ENCODE data around the gene GPATCH2L.

GPATCH2L gene

DNA sequence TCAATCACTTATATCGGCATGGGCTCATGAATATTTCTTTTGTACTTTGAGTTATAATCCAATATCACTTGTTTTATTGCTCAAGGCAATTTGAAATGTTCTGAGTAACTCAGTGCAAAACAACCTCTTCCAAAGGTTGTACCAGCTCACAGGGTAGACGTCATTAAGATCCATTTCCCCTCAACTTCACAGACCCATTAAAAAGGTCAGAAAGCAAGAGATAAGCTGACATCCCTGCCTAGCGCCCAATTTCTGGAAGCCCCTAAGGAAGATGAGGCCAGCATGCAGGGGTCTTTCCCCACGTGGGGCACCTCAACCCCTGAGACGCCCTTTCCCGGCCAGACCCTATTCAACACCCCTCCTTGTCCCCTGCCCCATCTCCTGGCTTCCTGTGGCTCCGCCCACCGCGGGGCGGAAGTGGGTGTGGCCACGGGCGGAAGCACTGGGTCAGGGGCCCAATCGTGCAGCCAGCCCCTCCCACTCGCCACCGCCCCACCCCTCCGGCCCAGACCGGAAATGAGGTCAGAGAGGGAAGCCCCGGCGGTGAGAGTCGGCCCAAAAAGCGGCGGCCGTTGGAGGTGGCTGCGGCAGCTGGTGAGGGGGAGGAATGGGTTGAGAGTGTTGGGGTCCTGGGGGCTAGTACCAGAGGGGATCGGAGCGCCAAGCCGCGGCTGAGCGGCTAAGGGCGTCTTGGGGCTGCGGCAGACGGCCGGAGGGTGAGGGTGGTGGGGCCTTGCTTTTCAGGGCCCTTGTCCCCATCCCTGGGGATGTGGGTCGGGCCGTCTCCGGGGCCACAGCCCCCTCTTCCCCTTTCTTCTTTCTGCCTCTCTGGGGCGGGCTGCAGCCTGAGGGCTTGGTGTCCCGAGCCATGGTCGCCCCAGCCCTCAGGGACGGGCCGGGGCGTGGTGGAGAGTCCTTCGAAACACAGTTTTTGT lies at the start of gene GPATCH2L:
TSS of gene GPATCH2L (plus strand) at position 525 of the 935 bp plus-strand sequence. CDS start 2,442 bp downstream, outside the sequence.
- no peak for TF ChIP-seq CTCF (IDR thresholded peaks at IDR 0.05; ENCODE audit: low read length, missing control alignments)
- peak; percentile 87 for DNase-seq (ENCODE audit: low read depth)
- peak within 1 kb of the TSS; percentile 97 for H3K4me3 ChIP-seq (replicated peaks; ENCODE audit: low read depth, low read length)

- no peak overlapping the region for H3K4me3 ChIP-seq (replicated peaks; ENCODE audit: low read depth, low read length)
- DNase-seq (ENCODE audit: low read depth): no peak
- no peak for TF ChIP-seq CTCF (IDR thresholded peaks at IDR 0.05; ENCODE audit: low read length, missing control alignments)
Observed at GRCh38 chr14:76104802-76105355, 46.8 kb upstream of the GPATCH2L start.

GRCh38 chr14:76106188-76106587 lies 45.5 kb upstream of the GPATCH2L start:
- H3K4me3 ChIP-seq (replicated peaks; ENCODE audit: low read depth, low read length): no peak overlapping the region
- TF ChIP-seq CTCF (IDR thresholded peaks at IDR 0.05; ENCODE audit: low read length, missing control alignments): no peak
- DNase-seq (ENCODE audit: low read depth): no peak

- no peak for TF ChIP-seq CTCF (IDR thresholded peaks at IDR 0.05; ENCODE audit: low read length, missing control alignments)
Observed at GRCh38 chr14:76109087-76109880, 42.4 kb upstream of the GPATCH2L start.

DNA sequence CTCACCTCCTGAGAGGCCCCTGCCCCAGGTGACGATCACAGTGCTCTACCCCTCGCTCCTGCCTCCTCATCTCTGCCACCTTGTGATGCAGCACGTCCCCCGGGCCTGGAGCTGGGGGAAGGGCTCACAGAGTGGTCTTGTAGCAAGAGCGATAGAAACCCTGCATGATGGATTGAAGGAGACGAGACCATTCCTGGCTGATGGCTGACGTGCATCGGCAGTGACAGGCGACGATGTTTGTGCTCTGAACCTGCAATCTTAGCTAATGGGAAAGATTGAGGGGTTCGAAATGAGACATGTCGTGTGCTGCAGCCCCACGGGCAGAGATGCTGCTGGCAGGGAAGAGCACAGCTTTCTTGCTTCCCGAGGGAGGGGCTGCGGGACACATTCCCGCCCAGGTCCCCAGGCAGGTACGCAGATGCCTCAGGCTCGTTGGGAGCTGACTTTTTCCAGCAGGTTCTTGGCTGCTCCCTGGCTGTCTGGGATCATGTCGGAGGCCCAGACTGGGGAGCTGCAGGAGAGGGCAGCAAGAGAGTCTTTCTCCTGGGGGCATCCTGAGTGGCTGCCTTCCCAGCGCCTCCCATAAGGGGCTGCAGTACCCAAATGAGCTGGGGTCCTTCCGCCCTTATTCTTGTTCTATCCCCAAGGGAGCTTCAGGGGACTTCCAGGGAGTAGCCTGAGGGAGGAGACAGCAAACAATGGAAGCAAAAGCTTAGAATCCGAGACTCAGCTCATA lies 38.7 kb upstream of the GPATCH2L start:
- no peak for DNase-seq (ENCODE audit: low read depth)
- H3K4me3 ChIP-seq (replicated peaks; ENCODE audit: low read depth, low read length): no peak overlapping the region
- TF ChIP-seq CTCF (IDR thresholded peaks at IDR 0.05; ENCODE audit: low read length, missing control alignments): no peak

More at GRCh38 chr14:76109087-76109880, 42.4 kb upstream of the GPATCH2L start:
- no peak for DNase-seq (ENCODE audit: low read depth)
- H3K4me3 ChIP-seq (replicated peaks; ENCODE audit: low read depth, low read length): no peak overlapping the region

GRCh38 chr14:76113691-76114090 lies 38.0 kb upstream of the GPATCH2L start:
- no peak for TF ChIP-seq CTCF (IDR thresholded peaks at IDR 0.05; ENCODE audit: low read length, missing control alignments)
- DNase-seq (ENCODE audit: low read depth): no peak
- H3K4me3 ChIP-seq (replicated peaks; ENCODE audit: low read depth, low read length): no peak overlapping the region

Measured in fibroblast of pulmonary artery (primary cell).